Measurements from ENCODE around the gene GMFB.
"Not testable (repeated sequence)": the region's sequence is repeated elsewhere in the genome, so short reads cannot be mapped to it uniquely, and the experiment has no call there.

Gene GMFB

DNA sequence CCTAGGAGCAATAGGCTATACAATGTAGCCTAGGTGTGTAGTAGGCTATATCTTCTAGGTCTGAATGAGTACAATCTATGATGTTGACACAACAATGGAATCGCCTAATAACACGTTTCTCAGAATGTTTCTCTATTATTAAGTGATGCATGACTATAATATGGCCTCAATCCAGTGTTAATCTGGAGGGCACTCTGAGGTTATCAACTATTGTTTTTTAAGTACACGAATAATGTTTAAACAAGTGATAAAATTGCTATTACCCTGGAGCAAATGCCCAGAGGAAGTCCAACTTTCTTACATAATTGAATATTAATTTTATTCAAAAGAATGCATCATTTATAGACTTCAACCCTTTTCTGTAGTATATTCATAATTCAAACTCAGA is 31.2 kb downstream of the GMFB start:
- no peak for DNase-seq

DNA sequence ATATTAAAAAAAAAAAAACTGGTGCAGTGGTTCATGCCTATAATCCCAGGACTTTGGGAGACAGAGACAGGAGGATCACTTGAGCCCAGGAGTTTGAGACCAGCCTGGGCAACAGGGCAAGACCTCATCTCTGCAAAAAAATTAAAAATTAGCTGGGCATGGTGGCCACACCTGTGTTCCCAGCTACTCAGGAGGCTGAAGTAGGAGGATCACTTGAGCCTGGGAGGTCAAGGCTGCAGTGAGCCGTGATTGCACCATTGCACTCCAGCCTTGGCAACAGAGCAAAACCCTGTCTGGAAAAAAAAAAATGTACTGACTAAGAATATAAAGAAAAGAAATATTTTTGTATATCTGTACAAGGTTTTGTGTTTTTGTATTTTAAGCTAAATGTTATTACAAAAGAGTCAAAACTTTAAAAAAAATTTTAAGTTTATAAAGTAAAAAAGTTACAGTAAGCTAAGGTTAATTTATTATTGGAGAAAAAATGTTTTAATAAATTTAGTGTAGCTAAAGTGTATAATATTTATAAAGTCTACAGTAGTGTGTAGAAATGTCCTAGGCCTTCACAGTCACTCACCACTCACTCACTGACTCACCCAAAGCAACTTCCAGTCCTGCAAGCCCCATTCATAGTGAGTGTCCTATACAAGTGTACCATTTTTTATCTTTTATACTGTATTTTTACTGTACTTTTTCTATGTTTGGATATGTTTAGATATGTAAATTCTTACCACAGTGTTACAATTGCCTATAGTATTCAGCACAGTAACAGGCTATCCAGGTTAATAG is 31.8 kb downstream of the GMFB start:
- DNase-seq, result not testable (repeated sequence)

DNA sequence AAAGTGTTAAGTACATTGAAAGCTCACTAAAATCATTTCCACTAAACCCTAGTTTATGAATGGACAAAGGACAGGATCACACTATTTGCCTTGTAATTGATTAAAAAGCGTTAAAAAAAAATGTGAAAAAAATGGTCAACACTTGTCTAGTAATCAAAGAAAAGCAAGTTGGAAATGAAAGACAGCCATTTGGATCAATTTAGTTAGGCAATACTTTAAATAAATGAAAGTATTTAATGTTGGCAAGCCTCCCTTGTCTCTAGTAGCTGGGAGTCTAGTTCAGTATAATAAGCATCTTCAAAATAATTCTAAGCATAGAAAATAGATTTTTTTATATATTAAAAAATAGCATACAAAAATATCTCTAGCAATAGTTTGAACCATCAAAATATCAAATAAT is 33.4 kb downstream of the GMFB start:
- DNase-seq, result no peak

DNA sequence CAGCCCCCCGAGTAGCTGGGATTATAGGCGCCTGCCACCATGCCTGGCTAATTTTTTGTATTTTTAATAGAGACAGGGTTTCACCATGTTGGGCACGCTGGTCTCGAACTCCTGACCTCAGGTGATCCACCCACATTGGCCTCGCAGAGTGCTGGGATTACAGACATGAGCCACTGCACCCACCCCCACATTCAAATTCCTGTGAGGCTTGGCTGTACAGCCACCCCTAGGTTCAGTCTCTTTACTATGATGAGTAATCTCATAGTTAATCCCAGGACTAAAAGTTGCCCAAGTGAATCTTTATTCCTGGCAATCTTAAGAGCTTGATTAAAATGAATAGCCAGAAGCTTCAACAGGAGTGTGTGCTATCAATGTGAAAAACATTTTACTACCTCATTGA is 34.8 kb downstream of the GMFB start:
- peak; percentile 45 for DNase-seq

DNA sequence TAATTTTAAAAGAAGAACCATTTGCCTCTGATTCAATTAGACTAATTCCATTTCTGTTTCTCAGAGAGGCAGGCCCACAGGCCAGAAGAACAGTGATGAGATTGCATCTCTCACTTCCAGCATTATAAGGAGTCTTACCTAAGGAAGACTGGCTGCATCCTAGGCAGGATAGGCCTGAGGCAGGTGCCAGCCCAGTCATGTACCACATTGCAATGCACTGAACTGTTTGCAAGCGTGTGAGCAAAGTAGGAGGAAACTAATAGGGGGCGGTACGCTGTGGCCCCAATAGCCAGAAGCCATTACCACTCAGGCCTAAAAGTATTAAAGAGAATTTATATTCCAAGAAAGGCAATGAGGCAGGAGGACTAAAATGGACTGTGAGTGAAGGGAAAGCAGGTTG is 35.5 kb downstream of the GMFB start:
- DNase-seq, result no peak

DNA sequence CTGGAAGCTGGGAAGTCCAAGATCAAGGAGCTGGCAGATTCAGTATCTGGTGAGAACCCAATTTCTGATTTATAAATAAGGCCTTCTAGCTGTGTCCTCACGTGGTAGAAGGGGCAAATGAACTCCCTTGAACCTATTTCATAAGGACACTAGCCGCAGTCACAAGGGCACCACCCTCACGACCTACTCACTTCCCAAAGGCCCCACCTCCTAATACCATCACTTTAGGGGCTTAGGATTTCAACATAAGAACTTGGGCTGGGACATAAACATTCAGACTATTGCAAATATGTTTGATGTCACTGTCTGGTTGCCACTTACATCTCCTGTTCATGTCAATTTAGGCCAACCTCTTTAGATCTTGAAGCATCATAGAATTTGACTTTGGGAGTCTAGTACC is 36.8 kb downstream of the GMFB start:
- DNase-seq, result no peak

DNA sequence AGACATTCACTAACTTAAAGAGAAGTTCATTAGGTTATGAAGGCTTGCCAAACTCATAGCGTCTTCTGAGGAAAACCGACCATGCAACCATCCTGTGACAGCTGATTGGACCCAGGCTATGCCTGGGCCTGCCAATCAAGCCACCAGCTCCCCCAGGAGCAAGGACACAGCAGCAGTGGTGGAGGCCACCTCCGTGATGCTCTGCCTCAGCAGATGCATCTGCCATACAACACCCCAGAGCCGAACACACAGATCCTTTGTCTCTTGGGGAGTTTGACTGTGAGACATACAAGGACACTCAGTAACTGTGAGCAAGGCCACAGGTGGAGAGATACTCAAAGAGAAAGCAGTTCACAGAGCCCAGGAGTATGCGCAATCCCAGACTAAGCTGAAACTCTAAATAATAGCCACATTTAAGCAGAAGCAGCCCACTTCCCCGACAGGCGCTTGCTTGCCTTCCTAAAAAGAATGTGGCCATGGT is 37.6 kb downstream of the GMFB start:
- DNase-seq, result no peak

DNA sequence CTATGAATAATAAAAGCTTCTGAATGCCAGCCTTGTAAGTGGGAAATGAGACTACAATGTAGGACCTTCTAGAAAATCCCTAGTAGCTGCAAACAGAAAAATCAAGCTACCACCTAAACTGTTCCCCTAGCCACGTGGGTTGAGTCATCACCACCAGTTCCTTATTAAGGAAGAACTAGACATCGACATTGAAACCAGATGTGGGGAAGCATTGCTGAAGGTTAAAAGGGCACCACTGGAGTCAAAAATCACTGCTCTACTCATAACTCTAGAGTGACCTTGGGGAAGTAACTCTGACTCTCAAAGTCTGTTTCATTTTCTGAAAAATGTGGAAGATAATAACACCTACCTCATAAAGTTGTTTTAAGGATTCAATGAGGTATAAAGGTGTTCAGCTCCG is 38.2 kb downstream of the GMFB start:
- DNase-seq, result peak; percentile 68

DNA sequence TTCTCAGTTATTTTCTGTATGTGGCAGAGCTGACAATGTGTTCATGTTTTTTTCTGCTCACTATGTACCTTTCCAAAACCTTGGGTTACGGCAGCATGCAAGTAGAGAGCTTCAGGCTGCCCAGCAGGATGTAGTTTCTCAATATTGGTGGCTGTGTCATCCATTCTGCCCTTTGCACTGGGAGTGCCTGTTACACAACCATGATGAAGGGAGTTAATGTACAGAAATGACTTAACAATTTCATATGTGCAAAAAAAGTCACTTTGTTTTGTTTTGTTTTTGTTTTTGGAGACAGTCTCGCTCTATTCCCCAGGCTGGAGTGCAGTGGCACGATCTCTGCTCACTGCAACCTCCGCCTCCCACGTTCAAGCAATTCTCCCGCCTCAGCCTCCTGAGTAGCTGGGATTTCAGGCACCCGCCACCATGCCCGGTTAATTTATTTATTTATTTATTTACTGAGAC is 41.5 kb downstream of the GMFB start:
- DNase-seq, result peak; percentile 21

DNA sequence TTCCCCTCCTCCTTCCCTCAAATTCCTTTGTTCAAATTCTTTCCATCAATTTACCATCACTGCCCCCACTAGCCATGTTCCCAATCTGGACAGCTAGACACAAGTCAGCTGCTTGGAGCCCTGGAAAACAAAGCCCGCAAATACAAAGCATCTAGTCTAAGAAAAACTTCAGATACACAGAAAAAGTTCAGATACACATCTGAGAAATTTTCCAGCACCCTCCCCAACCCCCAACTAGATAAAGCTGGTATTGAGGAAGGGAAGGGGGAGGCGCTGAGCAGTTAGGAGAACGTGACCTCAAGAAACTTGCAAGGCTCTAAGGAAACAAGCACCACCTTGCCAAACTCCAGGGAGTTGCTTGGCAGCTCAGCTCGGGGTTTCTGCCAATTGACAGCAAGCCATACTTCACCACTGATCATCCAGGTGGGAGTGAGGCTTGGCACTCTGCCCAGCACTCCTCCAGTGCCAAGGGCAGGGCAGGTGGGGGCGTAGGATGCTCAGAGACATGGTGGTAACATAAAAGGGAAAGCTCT is 42.6 kb downstream of the GMFB start:
- no peak for DNase-seq

DNA sequence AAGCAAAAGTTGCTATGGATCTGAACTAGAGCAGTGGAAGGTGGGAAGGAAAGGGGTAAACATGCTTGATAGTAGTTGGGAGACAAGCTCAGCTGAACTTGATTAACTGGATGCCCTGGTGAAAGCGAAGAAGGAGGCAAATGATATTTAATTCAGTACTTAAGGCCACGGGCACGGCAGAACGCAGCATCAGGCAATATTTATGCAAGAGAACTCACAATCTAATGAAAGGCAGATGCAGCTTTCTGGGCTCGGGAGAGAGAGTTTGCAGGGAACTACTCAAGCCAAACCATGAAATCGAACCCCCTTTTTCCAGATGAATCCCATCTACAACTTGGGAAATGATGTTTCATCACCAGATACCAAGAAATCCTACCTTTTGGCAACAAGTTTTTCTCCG is 44.1 kb downstream of the GMFB start:
- DNase-seq, result no peak

DNA sequence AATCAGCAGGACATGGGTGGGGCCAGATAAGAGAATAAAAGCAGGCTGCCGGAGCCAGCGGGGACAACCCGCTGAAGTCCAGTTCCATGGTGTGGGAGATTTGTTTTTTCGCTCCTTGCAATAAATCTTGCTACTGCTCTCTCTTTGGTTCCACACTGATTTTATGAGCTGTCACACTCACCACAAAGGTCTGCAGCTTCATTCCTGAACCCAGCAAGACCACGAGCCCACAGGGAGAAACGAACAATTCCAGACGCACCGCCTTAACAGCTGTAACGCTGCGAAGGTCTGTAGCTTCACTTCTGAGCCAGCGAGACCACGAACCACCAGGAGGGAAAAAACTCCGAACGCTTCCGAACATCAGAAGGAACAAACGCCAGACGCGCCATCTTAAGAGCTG is 44.8 kb downstream of the GMFB start:
- DNase-seq, result no peak

DNA sequence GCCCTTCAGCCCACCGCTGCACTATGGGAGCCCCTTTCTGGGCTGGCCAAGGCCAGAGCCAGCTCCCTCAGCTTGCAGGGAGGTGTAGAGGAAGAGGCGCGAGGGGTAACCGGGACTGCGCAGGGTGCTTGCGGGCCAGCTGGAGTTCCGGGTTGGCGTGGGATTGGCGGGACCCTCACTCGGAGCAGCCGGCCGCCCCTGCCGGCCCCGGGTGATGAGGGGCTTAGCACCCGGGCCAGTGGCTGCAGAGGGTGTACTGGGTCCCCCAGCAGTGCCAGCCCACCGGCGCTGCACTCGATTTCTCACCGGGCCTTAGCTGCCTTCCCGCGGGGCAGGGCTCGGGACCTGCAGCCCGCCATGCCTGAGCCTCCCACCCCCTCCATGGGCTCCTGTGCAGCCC is 45.8 kb downstream of the GMFB start:
- DNase-seq, result not testable (repeated sequence)

DNA sequence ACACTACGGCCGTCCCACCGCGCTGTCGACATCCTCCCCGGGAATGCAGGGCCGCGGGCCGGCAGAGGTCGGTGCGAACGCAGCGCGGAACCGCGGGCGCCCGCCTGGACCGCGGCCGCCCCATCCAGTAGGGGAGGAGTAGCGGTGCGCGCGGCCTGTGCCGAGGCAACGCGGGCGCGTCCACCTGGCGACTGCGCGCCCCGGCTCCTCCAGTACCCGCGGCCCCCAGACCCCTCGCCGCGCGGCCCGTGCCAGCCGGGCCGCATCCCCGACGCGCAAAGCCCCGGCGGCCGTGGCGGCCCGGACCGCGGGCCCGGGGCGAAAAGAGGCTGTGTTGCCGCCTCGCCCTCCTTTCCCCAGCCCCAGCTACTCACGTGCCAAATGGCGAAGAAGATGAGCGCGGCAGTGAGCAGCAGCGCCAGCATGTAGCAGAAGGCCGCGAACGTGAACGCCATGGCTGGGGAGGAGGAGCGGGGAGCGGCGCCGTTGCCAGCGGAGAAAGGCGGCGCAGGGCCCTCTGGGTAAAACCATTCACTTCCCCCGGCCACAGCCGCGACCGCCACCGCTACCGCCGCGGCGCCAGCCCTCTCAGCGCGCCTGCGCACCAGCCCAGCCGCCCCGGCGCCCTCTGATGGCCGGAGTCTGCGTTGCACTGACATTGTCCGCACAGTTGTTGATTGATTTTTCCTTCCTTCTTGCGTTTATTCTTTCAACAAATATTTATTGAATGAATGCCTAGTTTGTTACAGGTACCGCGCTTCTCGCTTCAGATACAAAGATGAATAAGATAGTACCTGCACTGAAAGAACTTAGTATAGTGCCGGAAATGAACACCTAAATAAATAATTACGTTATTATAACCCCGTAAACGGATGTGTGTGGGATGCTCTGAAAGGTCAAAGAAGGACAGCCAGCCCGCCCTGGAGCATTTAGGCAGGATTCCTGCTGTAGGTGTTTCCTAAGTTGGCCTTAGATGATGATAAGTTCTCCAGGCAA is 47.6 kb downstream of the GMFB start, which contains the start of gene CNIH1:
Gene CNIH1, minus strand, starts transcription at position 502 of the 996 bp plus-strand sequence. Its CDS starts 47 bp downstream, at position 455.
- peak; percentile 92 for DNase-seq

DNA sequence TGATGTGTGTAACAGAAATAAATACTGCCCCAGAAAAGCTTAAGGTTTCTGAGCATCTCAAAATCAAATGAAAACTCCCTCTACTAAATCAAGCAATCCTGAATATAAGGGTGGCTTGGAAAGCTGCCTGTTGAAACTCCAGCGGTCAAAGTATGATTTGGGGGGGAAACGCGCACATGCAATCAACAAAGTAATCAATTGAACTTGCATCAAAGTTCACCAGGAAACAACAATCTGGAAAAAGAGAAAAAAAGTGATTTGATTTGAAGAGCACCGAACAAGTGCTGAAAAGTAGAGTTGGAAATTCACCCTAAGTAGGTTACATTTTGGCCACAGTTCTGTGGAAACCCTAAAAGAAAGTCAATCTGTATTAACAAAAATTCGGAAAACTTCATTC is 48.3 kb downstream of the GMFB start:
- peak; percentile 10 for DNase-seq

DNA sequence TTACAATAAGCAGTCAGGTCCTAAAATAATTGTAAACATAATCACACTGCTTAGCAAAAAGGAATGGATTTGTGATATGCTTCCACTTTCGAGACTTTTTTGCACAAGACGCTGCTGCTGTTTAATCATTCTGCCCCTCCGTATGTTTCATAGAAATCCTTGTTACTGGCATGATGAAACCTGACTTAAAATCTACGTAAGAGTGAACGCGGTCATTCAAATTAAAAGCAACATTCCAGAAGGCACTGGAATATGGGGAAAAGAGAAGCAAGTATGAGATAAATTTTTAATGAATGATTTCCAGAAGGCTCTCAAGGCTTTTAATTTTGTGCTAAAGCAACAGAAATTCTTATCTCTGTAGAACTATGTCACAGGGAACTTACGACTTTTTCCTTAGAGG is 48.7 kb downstream of the GMFB start:
- peak; percentile 21 for DNase-seq

DNA sequence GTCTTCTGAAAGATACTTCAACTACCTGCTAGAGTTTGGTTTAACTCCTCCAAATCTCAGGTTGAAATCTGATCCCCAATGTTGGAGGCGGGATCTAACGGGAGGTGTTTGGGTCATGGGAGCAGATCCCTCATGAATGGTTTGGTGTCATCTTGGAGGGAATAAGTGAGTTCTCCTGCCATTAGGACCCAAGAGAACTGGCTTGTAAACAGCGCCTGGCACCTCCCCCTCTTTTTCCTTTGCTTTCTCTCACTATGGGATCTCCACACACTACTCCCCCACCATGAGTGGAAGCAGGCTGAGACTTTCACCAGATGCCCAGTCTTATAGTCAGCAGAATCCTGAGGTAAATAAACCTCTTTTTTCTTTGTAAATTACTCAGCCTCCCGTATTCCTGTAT is 50.1 kb downstream of the GMFB start:
- peak; percentile 7 for DNase-seq

DNA sequence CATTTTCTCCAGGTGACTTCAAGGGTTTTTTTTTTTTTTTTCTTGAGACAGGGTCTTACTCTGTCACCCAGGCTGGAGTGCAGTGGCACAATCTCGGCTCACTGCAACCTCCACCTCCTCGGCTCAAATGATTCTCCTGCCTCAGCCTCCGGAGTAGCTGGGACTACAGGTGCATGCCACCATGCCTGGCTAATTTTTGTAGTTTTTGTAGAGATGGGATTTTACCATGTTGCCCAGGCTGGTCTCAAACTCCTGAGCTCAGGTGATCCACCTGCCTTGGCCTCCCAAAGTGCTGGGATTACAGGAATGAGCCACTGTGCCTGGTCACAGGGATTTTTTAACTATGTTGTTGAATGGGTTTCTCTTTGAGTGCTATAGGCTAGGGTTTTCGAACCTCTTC is 50.8 kb downstream of the GMFB start:
- not testable (repeated sequence) for DNase-seq

DNA sequence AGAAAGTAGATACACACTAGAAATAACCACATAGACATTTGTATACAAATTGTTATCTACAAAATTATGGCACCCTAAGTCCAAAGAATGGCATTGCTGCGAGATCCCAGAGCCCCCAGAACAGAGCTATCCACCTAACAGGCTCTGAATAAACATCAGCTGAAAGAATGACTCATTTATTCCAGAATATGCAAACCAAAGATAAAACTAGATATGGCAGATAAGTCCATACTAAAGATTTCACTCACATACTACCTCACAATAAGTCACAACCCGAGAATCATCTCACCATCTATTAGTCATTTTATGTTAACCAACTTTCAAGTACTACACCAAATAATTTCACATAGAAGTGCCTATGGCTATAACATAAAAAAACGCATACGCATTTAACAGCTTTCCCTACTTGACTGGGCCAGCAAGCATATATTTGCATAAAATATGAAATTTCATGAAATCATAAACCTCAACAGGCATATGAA is 53.2 kb downstream of the GMFB start:
- DNase-seq, result peak; percentile 83

DNA sequence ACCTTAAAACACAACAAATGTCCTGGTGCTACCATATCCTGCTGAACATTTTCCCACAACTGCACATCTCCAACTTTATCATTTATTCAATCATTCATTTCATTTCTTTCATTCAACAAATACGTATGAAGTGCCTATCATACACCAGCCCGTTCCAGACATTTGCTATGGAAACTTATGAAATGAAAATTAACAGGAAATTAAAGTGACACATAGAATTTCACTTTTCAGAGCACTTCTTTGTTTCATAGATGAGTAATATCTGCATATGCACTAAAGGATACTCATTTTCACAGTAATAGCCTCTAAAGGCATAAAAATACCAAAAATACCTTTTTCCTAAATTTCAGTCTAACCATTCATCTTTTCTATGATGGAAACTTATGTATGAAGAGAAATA is 60.3 kb downstream of the GMFB start:
- no peak for DNase-seq

DNA sequence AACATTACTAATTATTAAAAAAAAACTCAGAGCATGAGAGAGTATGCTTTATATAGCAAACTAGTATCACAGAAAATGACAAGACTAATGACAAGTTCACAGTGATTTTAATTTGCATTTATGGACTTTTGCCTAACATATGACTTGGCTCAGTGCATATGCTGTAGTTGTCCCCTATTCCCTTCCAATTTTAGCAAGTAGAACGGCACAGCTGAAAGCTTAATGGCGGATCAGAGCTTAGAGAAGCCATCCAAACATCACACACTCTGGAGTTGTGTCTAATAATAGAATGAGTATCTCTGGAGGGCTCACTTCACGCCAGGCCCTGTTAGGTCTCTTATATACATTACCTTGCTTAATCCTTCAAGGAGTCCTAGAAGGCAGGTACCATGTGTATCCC is 60.9 kb downstream of the GMFB start:
- DNase-seq, result no peak

DNA sequence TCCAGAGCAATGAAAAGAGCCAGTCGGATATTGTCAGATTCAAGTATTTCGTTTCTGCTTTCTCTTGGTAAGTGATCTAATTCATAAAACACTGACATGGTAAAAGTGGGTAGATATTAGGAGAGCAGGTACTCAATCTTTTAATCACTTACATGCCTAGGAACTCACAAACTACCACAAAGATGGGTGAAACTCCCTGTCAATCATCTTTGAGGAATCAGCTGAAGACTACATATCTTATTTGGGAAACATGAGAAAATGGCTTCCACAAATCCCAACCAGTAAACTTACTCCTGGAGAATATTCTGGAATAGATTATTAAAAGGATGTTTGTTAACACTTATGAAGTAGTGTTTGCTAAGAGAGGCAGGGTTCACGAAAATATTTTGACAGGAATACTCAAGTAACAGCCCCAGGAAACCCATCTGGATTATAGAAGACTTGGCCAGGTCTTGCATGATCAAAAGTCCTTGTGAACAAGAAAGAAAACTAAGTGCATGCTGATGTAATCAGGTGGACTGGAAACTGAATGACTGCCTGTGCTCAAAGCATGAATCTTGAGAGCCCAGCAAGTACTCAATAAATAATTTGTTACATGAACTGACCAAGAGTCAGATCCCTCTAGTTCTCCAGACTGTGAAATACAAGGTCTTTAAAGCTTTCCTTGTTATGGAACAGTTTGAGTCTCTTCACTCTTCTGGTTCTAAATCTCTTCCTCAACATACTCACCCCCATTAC is 63.1 kb downstream of the GMFB start:
- no peak for DNase-seq

Data from EL (cell line).